H4 (cell line): ENCODE results near the gene PDYN. TPM values are rescaled to one million over a fixed set of nuclear protein-coding genes. Genes with fewer than 3 reads are reported as not detected.

ENCODE experiments used
- DNase-seq: peaks from one replicate; pipeline ENCODE4 v3.0.0-alpha.2; 2015; ENCODE audit warnings: low spot score
- total RNA-seq: library from RNA; depleted of rRNA; stranded (reverse); fragments of >200 nt; shearing (Covaris generic); gene quantifications from 2 replicates; pipeline ENCODE4 v1.2.3, GENCODE V29; 2014; rRNA removed

Gene PDYN
- total RNA-seq, 1 experiment from 2014 or later = not detected

- DNase-seq = no peak
These were observed 58.9 kb downstream of the PDYN start for GRCh38 chr20:1934721-1935573.

GRCh38 chr20:1934156-1934555 lies 59.7 kb downstream of the PDYN start:
- no peak for DNase-seq

GRCh38 chr20:1933465-1933870 lies 60.4 kb downstream of the PDYN start:
- DNase-seq = no peak

- no peak for DNase-seq
These were observed 60.9 kb downstream of the PDYN start for GRCh38 chr20:1932971-1933370.

GRCh38 chr20:1931830-1932229 lies 62.0 kb downstream of the PDYN start:
- no peak for DNase-seq

- no peak for DNase-seq
These were observed 63.7 kb downstream of the PDYN start for GRCh38 chr20:1930165-1930564.

GRCh38 chr20:1929460-1929859 lies 64.4 kb downstream of the PDYN start:
- DNase-seq = no peak

- DNase-seq = no peak
These were observed 65.1 kb downstream of the PDYN start for GRCh38 chr20:1928782-1929181.

Other genes with a start within 250 kb of the PDYN start
- gene SIRPA, start 98.7 kb downstream of the PDYN start, total RNA-seq = 6.8 and 10.6 TPM in 2 replicates
- 10.4 and 19.1 TPM in 2 replicates for gene STK35, start 107.8 kb upstream of the PDYN start, total RNA-seq